ENCODE data around the gene FNDC10.
A peak's percentile ranks its signal among the peaks of the same experiment; 100 is the strongest.
"Not testable (repeated sequence)": the region's sequence is repeated elsewhere in the genome, so short reads cannot be mapped to it uniquely, and the experiment has no call there.

Gene FNDC10

DNA sequence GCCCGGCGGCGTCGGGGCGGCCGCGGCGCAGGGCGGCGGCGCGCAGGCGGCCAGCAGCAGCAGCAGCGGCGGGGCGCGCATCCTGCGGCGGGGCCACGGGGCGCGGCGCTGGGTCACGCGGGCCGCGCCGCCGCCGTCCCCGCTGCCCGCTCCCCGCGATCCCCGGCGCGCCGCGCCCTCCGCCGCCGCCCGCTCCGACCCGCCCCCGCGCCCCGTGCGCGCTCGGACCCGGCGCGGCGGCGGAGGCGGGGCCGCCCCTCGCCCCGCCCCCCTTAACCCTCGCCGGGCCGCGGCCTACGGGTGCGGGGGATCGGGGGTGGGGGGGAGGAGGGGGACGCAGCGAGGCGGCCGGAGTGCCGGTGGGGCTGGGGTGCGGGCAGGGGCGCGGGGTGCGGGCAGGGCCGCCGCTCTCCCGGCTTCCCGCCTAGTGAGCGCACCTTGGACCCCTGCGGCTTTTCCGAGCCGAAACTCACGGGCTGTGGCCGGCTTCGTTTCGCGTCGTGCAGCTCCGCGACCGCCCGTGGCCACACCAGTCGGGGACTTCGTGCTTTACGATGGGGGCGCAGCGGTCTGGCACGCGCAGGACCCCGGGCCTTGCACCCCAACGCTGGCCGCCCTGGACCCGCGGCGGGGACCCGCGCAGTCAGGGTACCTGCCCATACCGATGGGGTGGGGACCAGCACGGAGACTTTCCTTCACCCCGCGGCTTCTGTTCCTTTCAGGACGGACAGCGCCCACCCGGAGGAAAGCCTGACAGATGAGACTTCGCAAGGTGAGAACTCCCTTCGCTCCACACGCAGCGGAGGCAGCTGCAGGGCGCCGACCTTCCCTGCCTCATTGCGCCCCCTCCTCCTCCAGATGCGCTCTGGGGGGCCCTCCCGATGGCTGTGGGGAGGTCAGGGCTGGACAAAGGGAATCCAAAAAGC is at the start of gene FNDC10:
FNDC10 (minus strand) TSS at position 201 of the 926 bp plus-strand sequence; CDS start at position 81, 120 bp downstream.
- no peak for DNase-seq (ENCODE audit: low read depth)
- TF ChIP-seq, protein P1, sequence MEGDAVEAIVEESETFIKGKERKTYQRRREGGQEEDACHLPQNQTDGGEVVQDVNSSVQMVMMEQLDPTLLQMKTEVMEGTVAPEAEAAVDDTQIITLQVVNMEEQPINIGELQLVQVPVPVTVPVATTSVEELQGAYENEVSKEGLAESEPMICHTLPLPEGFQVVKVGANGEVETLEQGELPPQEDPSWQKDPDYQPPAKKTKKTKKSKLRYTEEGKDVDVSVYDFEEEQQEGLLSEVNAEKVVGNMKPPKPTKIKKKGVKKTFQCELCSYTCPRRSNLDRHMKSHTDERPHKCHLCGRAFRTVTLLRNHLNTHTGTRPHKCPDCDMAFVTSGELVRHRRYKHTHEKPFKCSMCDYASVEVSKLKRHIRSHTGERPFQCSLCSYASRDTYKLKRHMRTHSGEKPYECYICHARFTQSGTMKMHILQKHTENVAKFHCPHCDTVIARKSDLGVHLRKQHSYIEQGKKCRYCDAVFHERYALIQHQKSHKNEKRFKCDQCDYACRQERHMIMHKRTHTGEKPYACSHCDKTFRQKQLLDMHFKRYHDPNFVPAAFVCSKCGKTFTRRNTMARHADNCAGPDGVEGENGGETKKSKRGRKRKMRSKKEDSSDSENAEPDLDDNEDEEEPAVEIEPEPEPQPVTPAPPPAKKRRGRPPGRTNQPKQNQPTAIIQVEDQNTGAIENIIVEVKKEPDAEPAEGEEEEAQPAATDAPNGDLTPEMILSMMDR (conservative IDR thresholded peaks at IDR 0.05; ENCODE audit: control insufficient read depth, insufficient read depth, low read depth, low read length) = no peak
- H3K4me3 ChIP-seq (ENCODE audit: control insufficient read depth, low read depth, low read length) = peak within 1 kb of the TSS; percentile 2

DNA sequence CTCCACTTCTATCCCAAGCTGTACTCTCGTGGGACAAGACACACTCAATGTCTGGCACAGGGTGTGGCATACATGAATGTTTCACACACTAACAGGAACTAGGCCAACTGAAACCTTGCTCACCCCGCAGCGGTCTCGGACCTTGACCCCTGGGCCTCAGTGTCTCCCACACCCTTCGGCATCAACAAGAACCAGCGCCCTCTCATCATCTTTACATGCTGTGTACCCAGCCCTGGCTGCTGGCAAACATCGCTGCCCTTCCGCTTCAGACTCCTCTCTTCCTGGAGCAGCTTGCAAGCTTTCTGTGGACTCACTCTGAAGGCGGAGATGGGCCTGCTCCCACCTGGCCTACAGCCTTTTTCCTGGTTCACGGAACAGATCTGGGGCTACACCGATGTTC is 48.3 kb upstream of the FNDC10 start:
- not testable (repeated sequence) for DNase-seq (ENCODE audit: low read depth); H3K4me3 ChIP-seq (ENCODE audit: control insufficient read depth, low read depth, low read length)

DNA sequence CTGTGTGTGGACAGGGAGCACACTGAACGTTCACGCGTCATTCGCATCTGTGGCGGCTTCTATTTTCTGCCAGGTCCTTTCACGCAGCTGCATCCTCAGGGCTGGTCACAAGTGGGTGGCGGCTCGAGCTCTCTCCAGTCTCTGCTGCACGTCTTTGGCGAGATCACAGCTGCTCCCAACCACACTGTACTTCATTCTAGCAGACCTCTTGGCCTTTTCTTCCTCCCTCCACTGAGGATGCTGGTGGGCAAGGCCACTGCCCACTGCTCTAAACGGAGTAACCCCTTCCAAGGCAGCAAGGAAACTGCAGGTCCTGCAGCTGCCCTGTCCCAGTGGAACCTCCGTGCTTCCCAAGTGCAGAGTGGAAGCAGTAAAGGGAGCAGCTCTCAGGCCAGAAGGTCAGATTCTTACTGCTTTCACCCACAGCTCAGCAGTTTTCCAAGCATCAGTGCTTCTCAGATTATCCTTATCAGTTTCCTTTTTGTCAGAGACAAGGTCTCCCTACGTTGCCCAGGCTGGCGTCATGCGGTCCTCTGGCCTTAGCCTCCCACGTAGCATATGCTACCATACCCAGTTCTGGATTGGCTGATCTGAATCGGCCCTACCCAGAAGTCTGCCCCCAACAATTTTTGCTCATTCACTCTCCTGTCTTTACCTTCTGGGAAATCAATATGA is 47.8 kb upstream of the FNDC10 start:
- not testable (repeated sequence) for H3K4me3 ChIP-seq (ENCODE audit: control insufficient read depth, low read depth, low read length); DNase-seq (ENCODE audit: low read depth)

DNA sequence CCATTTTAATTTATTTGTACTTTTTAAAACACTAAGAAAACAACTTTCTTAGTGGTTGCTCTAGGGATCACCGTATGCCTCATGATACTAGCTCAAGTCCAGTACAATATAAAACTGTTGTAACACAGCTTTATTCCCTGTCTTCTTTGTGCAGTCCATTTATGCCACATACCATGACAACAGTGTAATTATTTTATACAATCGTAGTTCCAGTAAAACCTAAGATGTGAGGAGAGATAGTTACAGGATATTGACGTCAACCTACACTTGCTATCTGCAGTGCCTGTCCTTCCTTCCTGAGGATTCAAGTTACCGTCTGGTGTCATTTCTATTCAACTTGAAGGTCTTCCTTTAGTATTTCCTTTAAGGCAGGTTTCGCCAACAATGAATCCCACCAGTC is 46.4 kb upstream of the FNDC10 start:
- DNase-seq (ENCODE audit: low read depth); H3K4me3 ChIP-seq (ENCODE audit: control insufficient read depth, low read depth, low read length): not testable (repeated sequence)

DNA sequence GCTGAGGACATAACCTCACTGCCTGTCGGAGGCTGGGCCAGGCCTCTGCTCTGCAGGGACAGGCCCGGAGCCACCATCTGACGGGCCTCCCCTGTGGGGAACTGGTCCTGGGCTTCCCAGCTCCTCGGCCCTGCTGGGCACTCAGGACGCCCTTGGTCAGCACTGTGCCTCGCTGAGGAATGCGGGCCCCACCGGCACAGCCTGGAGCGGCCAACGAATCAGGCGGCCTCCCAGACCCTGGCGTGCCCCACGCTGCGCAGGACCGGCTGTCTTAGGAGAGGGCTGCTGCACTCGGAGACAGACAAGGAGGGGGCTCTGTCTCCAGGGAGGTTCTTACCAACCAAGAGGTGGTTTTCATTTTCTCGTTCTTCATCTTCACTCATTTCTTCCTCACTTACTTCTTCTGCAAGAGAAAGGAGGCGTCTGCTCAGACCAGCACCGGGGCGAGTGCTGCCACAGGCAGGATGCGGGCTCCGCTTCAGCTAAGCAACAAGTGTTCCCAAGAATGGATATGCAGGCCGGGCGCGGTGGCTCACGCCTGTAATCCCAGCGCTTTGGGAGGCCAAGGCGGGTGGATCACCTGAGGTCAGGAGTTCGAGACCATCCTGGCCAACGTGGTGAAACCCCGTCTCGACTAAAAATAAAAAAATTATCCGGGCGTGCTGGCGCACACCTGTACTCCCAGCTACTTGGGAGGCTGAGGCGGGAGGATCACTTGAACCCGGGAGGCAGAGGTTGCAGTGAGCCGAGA is 41.0 kb upstream of the FNDC10 start:
- H3K4me3 ChIP-seq (ENCODE audit: control insufficient read depth, low read depth, low read length); DNase-seq (ENCODE audit: low read depth): not testable (repeated sequence)

DNA sequence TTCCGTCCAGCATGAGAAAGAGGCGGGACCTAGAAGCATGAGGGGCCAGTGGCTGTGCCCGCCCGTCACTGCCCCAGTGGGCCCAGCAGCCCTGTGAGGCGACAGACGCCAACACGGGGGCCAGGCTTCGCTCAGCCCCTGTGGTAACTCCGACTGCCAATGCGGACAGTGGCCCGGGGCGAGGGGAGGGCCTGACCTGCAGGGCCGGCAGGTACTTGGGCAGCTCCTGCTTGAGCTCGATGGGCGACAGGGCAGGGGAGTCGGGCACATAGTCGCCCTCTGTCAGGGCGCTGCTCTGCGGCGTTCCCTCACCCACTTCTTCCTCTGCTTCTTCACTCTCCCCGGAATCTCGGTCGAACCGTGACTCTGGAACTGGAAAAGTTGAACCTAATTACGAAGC is 40.1 kb upstream of the FNDC10 start:
- DNase-seq (ENCODE audit: low read depth) = not testable (repeated sequence)

DNA sequence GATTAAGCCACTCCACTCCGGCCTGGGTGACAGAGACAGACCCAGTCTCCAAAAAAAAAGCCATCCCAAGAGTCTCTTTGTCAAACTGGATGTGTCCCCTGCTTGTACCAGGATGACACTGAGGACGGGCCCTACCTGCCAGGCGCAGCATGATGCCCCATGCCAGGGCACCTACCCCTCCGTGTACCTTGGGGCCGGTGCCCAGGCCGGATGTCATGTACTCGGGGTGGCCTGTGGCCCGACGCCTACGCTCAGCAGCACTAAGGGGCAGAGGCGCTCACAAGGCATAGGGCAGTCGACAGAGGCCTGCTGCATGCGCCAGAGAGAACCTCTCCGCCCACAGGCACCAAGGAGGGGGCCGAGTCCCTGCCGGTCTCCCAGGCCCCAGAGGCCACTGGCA is 39.4 kb upstream of the FNDC10 start:
- not testable (repeated sequence) for DNase-seq (ENCODE audit: low read depth); H3K4me3 ChIP-seq (ENCODE audit: control insufficient read depth, low read depth, low read length)

More for the DNA sequence above, 40.1 kb upstream of the FNDC10 start:
- not testable (repeated sequence) for H3K4me3 ChIP-seq (ENCODE audit: control insufficient read depth, low read depth, low read length)

DNA sequence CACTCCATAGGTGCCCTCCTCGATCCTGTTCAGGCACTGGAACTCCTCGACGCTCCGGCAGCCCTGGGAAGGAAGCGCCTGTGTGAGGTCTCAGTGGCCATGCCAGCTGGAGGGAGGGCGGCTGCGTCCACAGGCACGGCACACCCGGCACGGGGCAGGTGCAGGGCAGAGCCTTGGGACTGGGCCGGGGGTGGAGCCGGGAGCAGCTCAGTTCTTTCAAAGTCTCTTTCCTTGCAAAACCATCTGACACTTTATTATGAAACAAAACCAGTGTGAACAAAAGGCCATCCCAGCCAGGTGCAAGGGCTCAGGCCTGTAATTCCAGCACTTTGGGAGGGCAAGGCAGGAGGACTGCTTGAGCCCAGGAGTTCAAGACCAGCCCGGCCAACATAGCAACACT is 38.6 kb upstream of the FNDC10 start:
- not testable (repeated sequence) for DNase-seq (ENCODE audit: low read depth); H3K4me3 ChIP-seq (ENCODE audit: control insufficient read depth, low read depth, low read length)

DNA sequence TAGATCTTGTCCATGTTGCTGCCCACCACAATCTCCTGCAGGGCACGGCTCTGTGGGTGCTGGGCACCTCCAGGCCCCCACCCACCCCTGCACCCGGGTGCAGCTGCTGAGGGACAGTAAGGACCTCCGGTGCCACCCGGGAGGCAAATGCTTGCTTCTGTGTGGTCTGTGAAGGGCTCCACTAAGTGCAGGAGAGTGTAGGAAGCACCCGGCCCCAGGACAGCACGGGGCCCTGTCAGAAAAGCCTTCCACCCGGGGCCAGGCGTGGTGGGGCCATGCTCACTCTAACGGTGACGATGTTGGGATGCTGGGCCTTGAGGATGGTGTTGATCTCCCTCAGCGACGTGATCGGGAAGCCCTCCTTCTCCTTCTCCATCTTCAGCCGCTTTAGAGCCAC is 37.5 kb upstream of the FNDC10 start:
- not testable (repeated sequence) for H3K4me3 ChIP-seq (ENCODE audit: control insufficient read depth, low read depth, low read length); DNase-seq (ENCODE audit: low read depth)

DNA sequence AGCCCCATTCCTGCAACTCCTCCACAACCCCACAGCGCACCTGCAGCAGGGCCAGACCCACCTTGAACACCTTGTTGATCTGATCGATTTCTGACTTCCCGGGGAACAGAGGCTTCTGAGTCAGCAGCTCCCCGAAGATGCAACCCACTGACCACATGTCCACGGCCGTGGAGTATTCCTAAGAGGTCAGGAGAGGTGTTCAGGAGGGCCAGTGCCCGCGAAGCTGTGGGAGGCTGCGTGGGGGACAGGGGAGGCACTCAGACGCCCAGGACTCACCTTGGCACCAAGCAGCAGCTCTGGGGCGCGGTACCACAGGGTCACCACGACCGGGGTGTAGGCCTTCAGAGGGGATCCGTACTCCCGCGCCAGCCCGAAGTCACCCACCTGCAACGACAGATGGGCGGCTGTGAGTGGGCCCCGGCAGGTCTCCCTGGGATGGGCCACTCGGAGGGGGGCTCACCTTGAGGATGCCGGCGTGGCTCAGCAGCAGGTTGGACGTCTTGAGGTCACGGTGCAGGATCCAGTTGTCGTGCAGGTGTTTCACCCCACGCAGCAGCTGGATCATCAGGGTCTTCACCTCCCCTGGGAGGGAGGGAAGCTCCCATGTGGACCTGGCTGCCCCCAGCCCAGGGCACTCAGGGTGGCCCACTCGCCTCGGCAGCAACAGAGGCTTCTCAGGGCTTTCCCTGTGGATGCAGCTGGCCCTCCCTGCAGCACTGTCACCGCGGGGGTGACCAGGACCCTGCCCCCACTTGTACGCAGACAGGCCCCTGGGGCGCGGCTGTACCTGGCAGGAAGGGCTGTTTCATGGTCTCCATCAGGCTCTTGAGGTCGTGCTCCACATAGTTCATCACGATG is 36.9 kb upstream of the FNDC10 start:
- DNase-seq (ENCODE audit: low read depth); H3K4me3 ChIP-seq (ENCODE audit: control insufficient read depth, low read depth, low read length): not testable (repeated sequence)

DNA sequence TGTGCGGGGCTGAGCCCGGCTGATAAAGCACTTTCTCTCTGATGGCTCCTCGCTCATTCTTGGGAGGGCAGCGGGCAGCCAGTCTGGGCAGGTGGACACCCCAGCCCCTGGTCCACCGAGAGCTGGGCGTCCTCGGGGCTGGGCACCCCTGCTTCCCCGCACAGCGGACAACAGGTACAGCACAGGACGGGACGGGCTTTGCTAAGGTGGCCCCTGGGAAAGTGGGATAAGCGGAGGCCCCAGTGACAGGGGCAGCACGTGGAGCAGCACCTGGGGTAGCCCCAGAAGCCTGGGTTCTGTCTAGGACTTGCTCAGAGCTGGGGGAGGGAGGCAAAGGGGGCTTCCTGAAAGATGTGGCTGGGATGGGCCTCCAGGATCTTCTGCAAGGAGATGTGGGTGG is 34.7 kb upstream of the FNDC10 start:
- DNase-seq (ENCODE audit: low read depth); H3K4me3 ChIP-seq (ENCODE audit: control insufficient read depth, low read depth, low read length): not testable (repeated sequence)

DNA sequence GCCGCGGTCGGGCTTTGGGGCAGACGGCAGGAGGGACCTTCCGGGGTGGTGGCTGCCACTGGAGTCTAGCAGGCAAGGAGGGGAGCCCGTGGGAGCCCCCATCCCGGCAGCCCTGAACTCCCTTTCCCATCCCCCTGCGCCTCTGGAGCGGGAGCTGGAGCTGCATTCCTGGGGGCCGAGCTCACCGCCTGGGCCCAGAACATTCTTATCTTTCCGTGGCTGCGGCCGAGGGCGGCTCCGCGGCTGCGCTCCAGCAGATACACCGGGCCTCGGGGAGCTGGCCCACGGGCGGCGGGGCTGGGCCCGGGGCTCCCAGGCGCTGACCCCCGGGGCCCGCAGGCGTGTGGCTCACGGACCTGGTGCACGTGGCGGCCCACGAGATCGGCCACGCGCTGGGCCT is 33.5 kb upstream of the FNDC10 start:
- DNase-seq (ENCODE audit: low read depth); H3K4me3 ChIP-seq (ENCODE audit: control insufficient read depth, low read depth, low read length): not testable (repeated sequence)

Measured in fibroblast of mammary gland (primary cell).